NCI-H128 (cell line): ENCODE measurements around the gene LRRIQ4.
A peak's percentile ranks its signal among the peaks of the same experiment; 100 is the strongest.

Experiments used
- DNase-seq: peaks from one replicate; lab custom pipeline; 2025; ENCODE audit not compliant: unreplicated experiment; lab: John Stamatoyannopoulos, UW

LRRIQ4 gene

GRCh38 chr3:169850618-169851017 is 37.9 kb downstream of the LRRIQ4 start:
- DNase-seq = no peak

- DNase-seq = no peak
These were observed 42.8 kb downstream of the LRRIQ4 start for GRCh38 chr3:169855514-169855913.

GRCh38 chr3:169857811-169858210 is 45.1 kb downstream of the LRRIQ4 start:
- DNase-seq = no peak

GRCh38 chr3:169861871-169862270 is 49.2 kb downstream of the LRRIQ4 start:
- no peak for DNase-seq

- DNase-seq = peak; percentile 41
These were observed 50.8 kb downstream of the LRRIQ4 start for GRCh38 chr3:169863458-169863899.

- DNase-seq = no peak
These were observed 51.6 kb downstream of the LRRIQ4 start for GRCh38 chr3:169864270-169864669.

- DNase-seq = no peak
These were observed 52.6 kb downstream of the LRRIQ4 start for GRCh38 chr3:169865176-169865767.

- DNase-seq = no peak
These were observed 55.0 kb downstream of the LRRIQ4 start for GRCh38 chr3:169867584-169868210.

- no peak for DNase-seq
These were observed 55.7 kb downstream of the LRRIQ4 start for GRCh38 chr3:169868369-169868768.

- no peak for DNase-seq
These were observed 57.0 kb downstream of the LRRIQ4 start, which contains the start of gene LRRC31 for GRCh38 chr3:169869484-169870220. TSS of gene LRRC31 (minus strand) at chr3:169869935. CDS start at chr3:169869807, 128 bp downstream.

- DNase-seq = no peak
These were observed 58.6 kb downstream of the LRRIQ4 start for GRCh38 chr3:169871129-169871886.

GRCh38 chr3:169879013-169879557 is 66.4 kb downstream of the LRRIQ4 start:
- no peak for DNase-seq

- no peak for DNase-seq
These were observed 67.3 kb downstream of the LRRIQ4 start for GRCh38 chr3:169879845-169880575.

GRCh38 chr3:169880576-169881250 is 68.0 kb downstream of the LRRIQ4 start:
- DNase-seq = no peak

- no peak for DNase-seq
These were observed 74.0 kb downstream of the LRRIQ4 start for GRCh38 chr3:169886671-169887070.
